Uterus (tissue), 2 donors: ENCODE measurements around the gene ANO6.

Experiments
- POLR2A ChIP-seq, 2 donors: fragments of 450-650 bp; IDR thresholded peaks; one replicate each; pipeline ENCODE4 v1.6.1; 2016; ENCODE audit warnings: antibody characterized with exemption in 2 of 2, mild to moderate bottlenecking in 1 of 2, moderate library complexity in 1 of 2
- TF ChIP-seq, protein P1 (sequence below), 4 experiments: fragments of 200-600 bp in 2 of 4; fragments of 450-650 bp in 2 of 4; sonication (generic) in 2 of 4; IDR thresholded peaks; one replicate each; pipeline ENCODE4 v1.5.1; 2016 to 2019; ENCODE audit warnings: antibody characterized with exemption in 4 of 4, mild to moderate bottlenecking in 2 of 4, moderate library complexity in 1 of 4

GRCh38 chr12:45464699-45465098, 248.8 kb downstream of the ANO6 start:
- TF ChIP-seq, protein P1, sequence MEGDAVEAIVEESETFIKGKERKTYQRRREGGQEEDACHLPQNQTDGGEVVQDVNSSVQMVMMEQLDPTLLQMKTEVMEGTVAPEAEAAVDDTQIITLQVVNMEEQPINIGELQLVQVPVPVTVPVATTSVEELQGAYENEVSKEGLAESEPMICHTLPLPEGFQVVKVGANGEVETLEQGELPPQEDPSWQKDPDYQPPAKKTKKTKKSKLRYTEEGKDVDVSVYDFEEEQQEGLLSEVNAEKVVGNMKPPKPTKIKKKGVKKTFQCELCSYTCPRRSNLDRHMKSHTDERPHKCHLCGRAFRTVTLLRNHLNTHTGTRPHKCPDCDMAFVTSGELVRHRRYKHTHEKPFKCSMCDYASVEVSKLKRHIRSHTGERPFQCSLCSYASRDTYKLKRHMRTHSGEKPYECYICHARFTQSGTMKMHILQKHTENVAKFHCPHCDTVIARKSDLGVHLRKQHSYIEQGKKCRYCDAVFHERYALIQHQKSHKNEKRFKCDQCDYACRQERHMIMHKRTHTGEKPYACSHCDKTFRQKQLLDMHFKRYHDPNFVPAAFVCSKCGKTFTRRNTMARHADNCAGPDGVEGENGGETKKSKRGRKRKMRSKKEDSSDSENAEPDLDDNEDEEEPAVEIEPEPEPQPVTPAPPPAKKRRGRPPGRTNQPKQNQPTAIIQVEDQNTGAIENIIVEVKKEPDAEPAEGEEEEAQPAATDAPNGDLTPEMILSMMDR (IDR thresholded peaks at IDR 0.05): peak in 1 of 4 experiments; percentile 10
- TF ChIP-seq POLR2A (IDR thresholded peaks at IDR 0.05): no peak
